GM12864 (cell line): ENCODE results near the gene CKAP5.

Experiments
- DNase-seq: peaks from one replicate; pipeline ENCODE4 v3.0.0-alpha.2; 2011; ENCODE audit warnings: low read depth
- H3K4me3 ChIP-seq: 2 replicates; pipeline ENCODE4 v1.5.1; 2011; ENCODE audit warnings: mild to moderate bottlenecking, low read depth, low read length, control low read depth
- CTCF ChIP-seq: IDR thresholded peaks from 2 replicates; pipeline ENCODE4 v1.5.1; 2011; ENCODE audit warnings: low read depth, mild to moderate bottlenecking, moderate library complexity, low read length, control low read depth, inconsistent platforms; ENCODE audit errors: missing control alignments

Gene CKAP5

GRCh38 chr11:46778416-46778815 lies 67.7 kb downstream of the CKAP5 start:
- no peak for TF ChIP-seq CTCF
- no peak overlapping the region for H3K4me3 ChIP-seq
- no peak for DNase-seq

GRCh38 chr11:46776878-46777277 lies 69.2 kb downstream of the CKAP5 start:
- H3K4me3 ChIP-seq, result no peak overlapping the region
- no peak for DNase-seq
- no peak for TF ChIP-seq CTCF

GRCh38 chr11:46769636-46770221 lies 76.4 kb downstream of the CKAP5 start:
- DNase-seq, result no peak
- no peak overlapping the region for H3K4me3 ChIP-seq
- no peak for TF ChIP-seq CTCF

- no peak overlapping the region for H3K4me3 ChIP-seq
- DNase-seq, result no peak
- TF ChIP-seq CTCF, result no peak
Measured at GRCh38 chr11:46766656-46767055, 79.4 kb downstream of the CKAP5 start.

- no peak overlapping the region for H3K4me3 ChIP-seq
- DNase-seq, result no peak
- TF ChIP-seq CTCF, result no peak
Measured at GRCh38 chr11:46762248-46762647, 83.8 kb downstream of the CKAP5 start.

GRCh38 chr11:46761807-46762206 lies 84.3 kb downstream of the CKAP5 start:
- DNase-seq, result no peak
- H3K4me3 ChIP-seq, result no peak overlapping the region
- no peak for TF ChIP-seq CTCF

GRCh38 chr11:46760429-46761128 lies 85.5 kb downstream of the CKAP5 start:
- TF ChIP-seq CTCF, result no peak
- no peak overlapping the region for H3K4me3 ChIP-seq
- DNase-seq, result no peak
